Fibroblast of peridontal ligament (primary cell): ENCODE measurements around the gene ADIPOR2.
"Not testable (repeated sequence)": the region's sequence is repeated elsewhere in the genome, so short reads cannot be mapped to it uniquely, and the experiment has no call there.

Experiments used
- DNase-seq: peaks from one replicate; pipeline ENCODE4 v3.0.0-alpha.2; 2010; ENCODE audit errors: extremely low read depth

The ADIPOR2 gene

GRCh38 chr12:1811948-1812291, 121.0 kb downstream of the ADIPOR2 start:
- no peak for DNase-seq

GRCh38 chr12:1812650-1813302, 121.9 kb downstream of the ADIPOR2 start:
- DNase-seq: peak; percentile 36

- no peak for DNase-seq
These were observed 123.4 kb downstream of the ADIPOR2 start for GRCh38 chr12:1814266-1814665.

- no peak for DNase-seq
These were observed 124.2 kb downstream of the ADIPOR2 start for GRCh38 chr12:1815108-1815507.

- no peak for DNase-seq
These were observed 125.2 kb downstream of the ADIPOR2 start for GRCh38 chr12:1815814-1816729.

GRCh38 chr12:1816730-1817348, 126.0 kb downstream of the ADIPOR2 start:
- no peak for DNase-seq

- DNase-seq: not testable (repeated sequence)
These were observed 127.1 kb downstream of the ADIPOR2 start for GRCh38 chr12:1817928-1818327.

- DNase-seq: no peak
These were observed 128.2 kb downstream of the ADIPOR2 start for GRCh38 chr12:1819050-1819449.

GRCh38 chr12:1819571-1819970, 128.7 kb downstream of the ADIPOR2 start:
- DNase-seq: no peak

GRCh38 chr12:1820191-1820895, 129.5 kb downstream of the ADIPOR2 start, which contains the start of gene LRTM2:
Gene LRTM2 (plus strand): TSS chr12:1820565. CDS start chr12:1828149, 7,584 bp downstream.
- DNase-seq: no peak

- no peak for DNase-seq
These were observed 130.0 kb downstream of the ADIPOR2 start for GRCh38 chr12:1820896-1821291.

GRCh38 chr12:1821805-1822204, 130.9 kb downstream of the ADIPOR2 start:
- no peak for DNase-seq

GRCh38 chr12:1822699-1823098, 131.8 kb downstream of the ADIPOR2 start:
- DNase-seq: no peak

- DNase-seq: no peak
These were observed 132.4 kb downstream of the ADIPOR2 start for GRCh38 chr12:1823237-1823636.

- DNase-seq: no peak
These were observed 134.7 kb downstream of the ADIPOR2 start for GRCh38 chr12:1825382-1826102.

GRCh38 chr12:1826401-1826800, 135.5 kb downstream of the ADIPOR2 start:
- DNase-seq: no peak

GRCh38 chr12:1826867-1827705, 136.2 kb downstream of the ADIPOR2 start:
- DNase-seq: no peak

GRCh38 chr12:1827826-1828805, 137.2 kb downstream of the ADIPOR2 start:
- no peak for DNase-seq

GRCh38 chr12:1828856-1829255, 138.0 kb downstream of the ADIPOR2 start:
- no peak for DNase-seq
